GM18505 (cell line): ENCODE data around the gene DRD1.

Source experiments
- ATAC-seq: cut with Tn5 transposase; IDR thresholded peaks from one replicate; pipeline ENCODE4 v1.9.1; 2021; ENCODE audit not compliant: unreplicated experiment
- POLR2A ChIP-seq: IDR thresholded peaks from 4 replicates; pipeline ENCODE4 v1.6.1; 2011; ENCODE audit warnings: borderline replicate concordance; ENCODE audit not compliant: insufficient read depth, insufficient read length; ENCODE audit errors: extremely low read depth

DRD1 gene

DNA sequence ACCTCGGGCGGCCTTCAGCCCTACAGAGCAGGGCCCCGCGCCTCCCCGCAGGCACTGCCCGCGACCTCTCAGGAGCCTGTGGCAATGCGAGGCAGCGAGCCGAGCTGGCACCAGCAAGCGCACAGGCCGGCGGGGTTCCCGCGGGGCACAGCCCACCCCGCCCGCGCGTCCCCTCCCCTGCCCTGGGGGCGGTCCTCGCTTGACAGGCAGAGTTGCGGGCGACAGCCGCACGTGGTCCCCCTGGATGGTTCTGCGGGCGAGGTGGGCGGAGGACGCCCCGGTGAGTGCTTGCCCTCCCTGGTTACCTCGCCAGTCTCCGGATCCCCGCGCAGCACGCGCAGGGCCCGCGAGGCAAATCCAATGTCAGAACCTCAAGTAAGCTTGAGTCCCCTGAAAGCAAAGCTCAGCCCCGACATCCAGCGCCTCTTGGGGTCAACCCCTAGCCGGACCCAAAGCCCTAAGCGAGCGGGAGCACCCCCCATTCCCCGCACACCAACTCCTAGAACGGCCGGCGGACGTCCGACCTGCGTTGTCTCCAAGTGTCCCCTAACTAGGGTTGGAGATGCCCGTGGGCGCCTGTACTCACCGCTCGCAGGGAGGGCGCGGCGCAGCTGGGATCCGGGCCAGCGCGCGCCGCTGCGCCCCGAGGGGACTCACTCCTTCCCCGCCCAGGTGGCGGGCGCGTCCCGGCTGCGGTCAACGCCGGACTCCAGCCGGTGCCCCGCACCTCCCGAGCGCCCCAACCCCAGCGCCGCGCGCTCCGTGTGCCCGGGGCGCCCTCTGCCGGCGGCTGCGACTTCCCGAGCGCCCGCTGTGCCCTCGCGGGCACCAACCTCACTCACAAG, at the start of gene DRD1:
Gene DRD1, minus strand, starts transcription at position 123 of the 845 bp plus-strand sequence. CDS start 1,083 bp downstream, outside the sequence.
- TF ChIP-seq POLR2A = no peak

DNA sequence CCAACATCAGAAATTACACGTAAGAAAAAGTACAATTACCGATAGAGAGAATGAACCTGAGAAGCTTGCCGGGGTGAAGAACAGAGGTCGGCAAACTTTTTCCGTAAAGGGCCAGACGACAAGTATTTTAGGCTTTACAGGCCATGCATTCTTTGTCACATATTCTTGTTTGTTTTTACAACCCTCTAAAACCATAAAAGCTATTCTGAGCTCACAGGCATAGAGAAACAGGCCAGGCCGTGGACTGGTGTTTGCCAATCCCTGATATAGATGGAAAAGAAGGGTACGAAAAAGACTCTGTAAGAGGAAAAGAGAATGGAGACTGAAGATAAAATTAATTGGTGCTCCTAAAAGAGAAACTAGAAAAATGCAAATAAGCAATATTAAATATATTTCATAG, 49.7 kb upstream of the DRD1 start:
- TF ChIP-seq POLR2A = no peak
- no peak for ATAC-seq

More for the DNA sequence above, at the start of gene DRD1:
- ATAC-seq = no peak

DNA sequence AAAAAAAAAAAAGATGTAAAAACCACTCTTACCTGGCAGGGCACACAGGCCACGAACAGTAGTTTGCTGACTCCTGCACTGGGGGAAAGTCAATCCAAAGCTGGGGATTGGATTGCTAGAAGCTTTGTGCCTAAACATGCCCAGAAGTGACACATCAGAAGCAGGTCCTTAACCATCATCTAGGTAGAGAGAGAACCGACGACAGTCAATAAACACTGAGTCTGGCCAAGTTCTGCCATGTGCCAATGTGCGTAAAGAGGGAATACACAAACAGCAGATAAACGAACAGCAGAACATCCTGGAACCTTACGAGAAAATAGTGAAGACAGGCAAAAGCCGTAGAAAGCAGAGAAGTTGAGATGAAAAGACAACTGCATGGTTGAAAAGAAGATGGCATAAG, 49.3 kb upstream of the DRD1 start:
- no peak for ATAC-seq

DNA sequence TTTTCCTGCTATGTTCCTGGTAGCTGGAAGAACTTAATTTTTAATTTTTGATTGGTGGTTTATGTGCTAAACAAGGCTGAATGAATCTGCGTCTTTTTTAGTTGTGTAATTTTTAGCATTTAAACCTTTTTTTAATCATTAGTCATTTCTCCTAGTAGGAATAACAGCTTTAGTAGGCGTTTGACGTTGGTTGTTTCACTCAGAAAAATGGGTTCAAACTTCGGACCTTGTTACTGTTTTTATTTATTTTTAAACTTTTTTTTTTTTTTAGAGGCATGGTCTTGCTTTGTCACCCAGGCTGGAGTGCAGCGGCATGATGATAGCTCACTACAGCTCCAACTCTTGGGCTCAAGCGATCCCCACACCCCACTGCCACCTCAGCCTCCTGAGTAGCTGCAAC, 47.2 kb upstream of the DRD1 start:
- TF ChIP-seq POLR2A = no peak
- no peak for ATAC-seq

More for the DNA sequence above, 49.3 kb upstream of the DRD1 start:
- TF ChIP-seq POLR2A = no peak

DNA sequence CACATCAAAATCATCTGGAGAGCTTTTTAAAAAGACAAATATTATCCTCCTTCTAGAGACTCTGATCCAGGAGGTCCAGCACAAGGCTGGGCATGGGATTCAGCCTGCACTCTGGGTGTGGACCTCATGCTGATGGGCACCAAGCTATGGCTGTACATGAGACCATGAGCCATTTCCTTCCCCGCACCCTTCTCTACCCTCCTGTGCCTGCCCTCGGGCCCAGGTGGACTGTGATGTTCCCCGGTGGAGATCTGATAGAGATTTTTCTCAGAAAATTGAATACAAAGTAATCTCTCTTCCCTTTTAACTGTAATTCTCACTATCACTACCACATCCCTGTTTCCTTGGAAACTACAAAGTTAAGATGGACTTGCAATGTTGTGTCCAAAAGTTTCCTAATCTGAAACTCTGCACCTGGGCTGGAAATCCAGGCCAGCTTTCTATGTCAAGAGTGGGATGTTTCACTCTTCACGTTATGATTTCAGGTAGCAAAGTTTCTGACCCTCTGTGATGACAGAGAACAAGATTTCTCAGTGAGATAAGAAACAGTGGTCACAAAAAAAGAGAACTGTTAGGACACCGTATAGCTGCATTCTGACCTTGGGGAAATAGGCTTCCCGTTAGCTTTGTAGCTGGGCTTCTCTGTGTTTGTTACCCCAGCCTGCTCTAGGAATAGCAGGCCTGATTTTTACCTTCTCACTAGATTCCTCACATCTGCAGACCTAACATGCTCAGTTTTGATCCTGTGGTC, 45.9 kb upstream of the DRD1 start:
- ATAC-seq = no peak
- TF ChIP-seq POLR2A = no peak

DNA sequence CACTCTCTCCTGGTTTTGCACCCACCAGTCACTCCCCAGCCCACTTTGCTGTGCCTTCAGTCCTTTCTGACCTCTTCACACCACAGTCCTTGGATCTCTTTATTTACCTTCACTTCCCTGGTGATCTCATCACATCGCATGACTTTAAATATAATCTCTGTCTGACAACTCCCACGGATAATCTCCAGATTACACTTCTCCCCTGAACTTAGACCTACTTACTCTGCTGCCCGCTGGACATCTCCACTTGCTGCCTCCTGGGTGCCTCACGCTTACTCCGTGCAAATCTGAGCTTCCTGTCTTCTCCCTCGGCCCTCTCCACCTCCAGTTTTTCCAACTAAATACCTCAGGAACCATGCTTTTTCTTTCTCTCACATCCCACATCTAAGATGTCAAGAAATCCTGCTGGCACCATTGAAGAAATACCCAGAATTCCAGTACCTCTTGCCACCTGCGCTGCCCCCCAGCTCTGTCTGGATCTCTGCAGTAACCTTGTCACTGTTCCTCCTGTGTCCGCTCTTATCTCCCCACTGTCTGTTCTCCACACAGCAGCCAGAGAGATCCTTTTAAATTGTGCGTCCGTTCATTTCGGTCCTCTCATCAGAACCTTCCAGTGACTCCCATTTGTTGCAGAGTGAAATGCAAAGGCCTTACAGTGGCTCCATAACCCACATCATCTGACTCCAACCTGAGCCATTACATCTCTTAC, 43.7 kb upstream of the DRD1 start:
- no peak for TF ChIP-seq POLR2A
- ATAC-seq = no peak

GRCh38 chr5:175485631-175486030, 41.6 kb upstream of the DRD1 start:
- no peak for TF ChIP-seq POLR2A

GRCh38 chr5:175484829-175485228, 40.8 kb upstream of the DRD1 start:
- TF ChIP-seq POLR2A = no peak
- no peak for ATAC-seq

More at GRCh38 chr5:175485631-175486030, 41.6 kb upstream of the DRD1 start:
- no peak for ATAC-seq

- no peak for ATAC-seq
- TF ChIP-seq POLR2A = no peak
These were observed 40.3 kb upstream of the DRD1 start for GRCh38 chr5:175484322-175484721.

DNA sequence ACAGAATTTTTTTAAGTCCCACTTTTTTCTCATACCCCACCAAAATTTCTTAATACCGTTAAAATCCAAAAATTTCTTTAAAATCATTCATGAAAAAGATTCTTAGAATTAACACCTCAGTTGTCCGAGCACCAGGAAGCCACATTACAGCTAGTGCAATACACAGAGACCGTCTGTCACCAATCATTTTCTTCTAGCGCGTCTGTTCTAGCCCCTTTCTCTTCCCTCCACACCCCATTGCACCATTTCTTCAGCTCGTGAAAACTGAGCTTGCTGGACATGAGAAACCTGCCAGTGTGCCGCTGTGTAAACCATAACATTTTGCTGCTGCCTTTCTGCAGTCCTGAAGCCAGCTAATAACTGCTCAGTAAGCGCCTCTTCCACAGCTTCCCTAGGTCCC, 39.4 kb upstream of the DRD1 start:
- no peak for TF ChIP-seq POLR2A
- ATAC-seq = no peak

DNA sequence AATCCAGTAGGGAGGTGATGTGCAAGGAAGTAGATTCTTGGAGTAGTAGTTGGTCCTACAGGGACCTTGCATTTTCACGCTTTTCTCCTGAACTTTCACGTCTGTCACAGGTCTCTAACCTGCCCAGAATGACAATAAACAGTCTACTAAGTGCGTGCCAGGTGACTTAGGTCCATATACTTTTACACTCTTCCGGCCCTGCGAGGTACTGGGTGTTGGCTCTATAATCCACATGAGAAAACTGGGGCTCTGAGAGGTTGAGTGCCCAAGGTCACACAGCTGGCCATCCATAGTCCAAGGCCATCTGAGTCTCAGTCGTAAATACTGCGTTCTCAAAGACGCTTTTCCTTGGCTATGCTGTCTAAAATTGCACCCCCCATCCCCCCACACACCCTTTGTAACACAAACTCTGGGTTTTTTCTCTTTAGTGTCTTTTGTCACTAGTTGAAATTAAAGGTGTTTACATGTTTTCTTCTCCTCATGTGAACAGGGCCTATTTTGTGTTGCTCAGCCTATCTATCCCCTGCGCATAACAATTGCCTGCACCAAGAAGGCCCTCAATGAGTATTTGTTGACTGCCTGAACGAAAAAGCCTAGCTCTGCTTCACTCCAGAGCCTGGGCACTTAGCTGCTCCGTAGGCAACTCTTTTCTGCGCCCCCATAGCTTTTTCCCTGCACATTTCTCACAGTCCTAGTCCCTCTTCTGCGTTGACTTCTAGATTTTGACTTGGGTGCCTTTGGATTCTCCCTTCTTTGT, 35.3 kb upstream of the DRD1 start:
- ATAC-seq = peak; percentile 2
- TF ChIP-seq POLR2A = no peak

GRCh38 chr5:175478384-175479124, 34.6 kb upstream of the DRD1 start, which contains the start of gene SFXN1:
SFXN1 (plus strand) TSS chr5:175478560; CDS start chr5:175492104, 13,544 bp downstream.
- TF ChIP-seq POLR2A = peak; percentile 78
- peak; percentile 87 for ATAC-seq
